Esophagus muscularis mucosa (tissue), 4 donors: Measurements from ENCODE around the gene RSRP1. TPM values are rescaled to one million over a fixed set of nuclear protein-coding genes. Genes with fewer than 3 reads are reported as not detected.

Experiments used
- DNase-seq: peaks from one replicate; pipeline ENCODE4 v3.0.0-alpha.2; 2017; ENCODE audit errors: extremely low spot score
- H3K27ac ChIP-seq, 4 donors: fragments of 200-600 bp; sonication (generic); replicated peaks in 1 of 4; 1 replicate in 3 of 4; 2 replicates in 1 of 4; pipeline ENCODE4 v1.5.1; 2016 to 2019; ENCODE audit warnings: mild to moderate bottlenecking in 1 of 4
- H3K27me3 ChIP-seq, 4 donors: fragments of 200-600 bp; sonication (generic); one replicate each; pipeline versions ENCODE4 v1.5.1 to v1.6.0; 2016 to 2019
- H3K36me3 ChIP-seq, 4 donors: fragments of 200-600 bp; sonication (generic); one replicate each; pipeline ENCODE4 v1.5.1; 2016 to 2019
- H3K4me1 ChIP-seq, 4 donors: fragments of 200-600 bp; sonication (generic); one replicate each; pipeline ENCODE4 v1.5.1; 2016 to 2019
- H3K4me3 ChIP-seq, 4 donors: fragments of 200-600 bp; sonication (generic); 1 replicate in 2 of 4; 2 replicates in 2 of 4; pipeline ENCODE4 v1.5.1; 2016 to 2019; ENCODE audit warnings: mild to moderate bottlenecking in 4 of 4, moderate library complexity in 1 of 4
- H3K9me3 ChIP-seq, 4 donors: fragments of 200-600 bp; sonication (generic); 1 replicate in 3 of 4; 2 replicates in 1 of 4; pipeline ENCODE4 v1.5.1; 2016 to 2019
- EP300 ChIP-seq: sonication (generic); formaldehyde crosslinking; IDR thresholded peaks from one replicate; pipeline ENCODE4 v1.6.1; 2017; ENCODE audit warnings: antibody characterized with exemption
- POLR2A ChIP-seq: fragments of 450-650 bp; IDR thresholded peaks from one replicate; pipeline ENCODE4 v1.6.1; 2017; ENCODE audit warnings: antibody characterized with exemption, moderate library complexity, mild to moderate bottlenecking, low read depth
- POLR2AphosphoS5 ChIP-seq, 2 donors: sonication (generic); formaldehyde crosslinking; IDR thresholded peaks; one replicate each; pipeline ENCODE4 v1.6.1; 2017; ENCODE audit warnings: antibody characterized with exemption in 2 of 2
- WGBS: methylation state at CpG from one replicate; pipeline ENCODE4 v1.1.5; 2018; 5-methylcytosine and 5-hydroxymethylcytosine counted together
- intact Hi-C: fragments of 100-400 bp; cut with DNase I; formaldehyde crosslinking; loops from one replicate; pipeline ENCODE4 v1.15.1; 2023
- total RNA-seq, 4 donors: library from RNA; depleted of rRNA; stranded (reverse); fragments of >200 nt; gene quantifications; one replicate each; pipeline versions ENCODE4 v1.1.0 to v1.2.1, GENCODE V29; 2016
- TF ChIP-seq, protein P1 (sequence below), 3 experiments: fragments of 200-600 bp in 2 of 3; fragments of 450-650 bp in 1 of 3; sonication (generic) in 2 of 3; IDR thresholded peaks; one replicate each; pipeline ENCODE4 v1.5.1; 2017 to 2019; ENCODE audit warnings: antibody characterized with exemption in 3 of 3, mild to moderate bottlenecking in 2 of 3, moderate library complexity in 1 of 3

Gene RSRP1
- total RNA-seq, 4 donors from 2014 or later = 33.7 to 75.2 (median 52.5) TPM

- 65% methylated on average over 2 of the region's 2 CpGs for WGBS
- no peaks in the 10 kb centered on the region for H3K36me3 ChIP-seq
- no peaks in the 10 kb centered on the region for H3K9me3 ChIP-seq
- intact Hi-C loops = loop anchor here (5.0 to 10.0 kb wide), 2 partner anchors 274 to 361 kb away; partner anchors contain the start of gene RUNX3
- H3K4me3 ChIP-seq = no peak overlapping the region
- peaks cover 0 to 30% (median 0%) of the 10 kb centered on the region in 4 donors for H3K27me3 ChIP-seq
- DNase-seq = no peak
- H3K4me1 ChIP-seq = peaks cover 0 to 4% (median 0%) of the 10 kb centered on the region in 4 donors
- TF ChIP-seq POLR2A (no peak), EP300 (no peak), POLR2AphosphoS5 (IDR thresholded peaks at IDR 0.05) (no peak)
- TF ChIP-seq, protein P1, sequence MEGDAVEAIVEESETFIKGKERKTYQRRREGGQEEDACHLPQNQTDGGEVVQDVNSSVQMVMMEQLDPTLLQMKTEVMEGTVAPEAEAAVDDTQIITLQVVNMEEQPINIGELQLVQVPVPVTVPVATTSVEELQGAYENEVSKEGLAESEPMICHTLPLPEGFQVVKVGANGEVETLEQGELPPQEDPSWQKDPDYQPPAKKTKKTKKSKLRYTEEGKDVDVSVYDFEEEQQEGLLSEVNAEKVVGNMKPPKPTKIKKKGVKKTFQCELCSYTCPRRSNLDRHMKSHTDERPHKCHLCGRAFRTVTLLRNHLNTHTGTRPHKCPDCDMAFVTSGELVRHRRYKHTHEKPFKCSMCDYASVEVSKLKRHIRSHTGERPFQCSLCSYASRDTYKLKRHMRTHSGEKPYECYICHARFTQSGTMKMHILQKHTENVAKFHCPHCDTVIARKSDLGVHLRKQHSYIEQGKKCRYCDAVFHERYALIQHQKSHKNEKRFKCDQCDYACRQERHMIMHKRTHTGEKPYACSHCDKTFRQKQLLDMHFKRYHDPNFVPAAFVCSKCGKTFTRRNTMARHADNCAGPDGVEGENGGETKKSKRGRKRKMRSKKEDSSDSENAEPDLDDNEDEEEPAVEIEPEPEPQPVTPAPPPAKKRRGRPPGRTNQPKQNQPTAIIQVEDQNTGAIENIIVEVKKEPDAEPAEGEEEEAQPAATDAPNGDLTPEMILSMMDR (IDR thresholded peaks at IDR 0.05) = no peak
- no peak overlapping the region for H3K27ac ChIP-seq
Measured at GRCh38 chr1:25208561-25209222, 38.6 kb downstream of the RSRP1 start.

- Histone ChIP-seq H3K9me3 (no peaks in the 10 kb centered on the region), H3K27me3 (peaks cover 0 to 30% (median 0%) of the 10 kb centered on the region in 4 donors), H3K36me3 (no peaks in the 10 kb centered on the region), H3K4me3 (no peak overlapping the region), H3K4me1 (peaks cover 0 to 4% (median 0%) of the 10 kb centered on the region in 4 donors), H3K27ac (no peak overlapping the region)
- TF ChIP-seq POLR2A = no peak
- TF ChIP-seq EP300 = no peak
- TF ChIP-seq, protein P1 (IDR thresholded peaks at IDR 0.05) = no peak
- TF ChIP-seq POLR2AphosphoS5 (IDR thresholded peaks at IDR 0.05) = no peak
- no peak for DNase-seq
- intact Hi-C loops = loop anchor here (5.0 to 10.0 kb wide), 2 partner anchors 273 to 361 kb away; partner anchors contain the start of gene RUNX3
- 65% methylated on average over 1 of the region's 1 CpG for WGBS
Measured at GRCh38 chr1:25208092-25208491, 39.2 kb downstream of the RSRP1 start.

GRCh38 chr1:25206201-25206600 is 41.1 kb downstream of the RSRP1 start:
- DNase-seq = no peak
- Histone ChIP-seq H3K27ac (no peak overlapping the region), H3K4me1 (peaks cover 0 to 4% (median 0%) of the 10 kb centered on the region in 4 donors), H3K9me3 (no peaks in the 10 kb centered on the region), H3K36me3 (no peaks in the 10 kb centered on the region), H3K4me3 (no peak overlapping the region), H3K27me3 (peaks cover 0 to 25% (median 0%) of the 10 kb centered on the region in 4 donors)
- WGBS = 93% methylated on average over 5 of the region's 5 CpGs
- intact Hi-C loops = loop anchor here (5.0 to 10.0 kb wide), 2 partner anchors 271 to 359 kb away; partner anchors contain the start of gene RUNX3
- no peak for TF ChIP-seq POLR2A
- TF ChIP-seq EP300 = no peak
- TF ChIP-seq, protein P1 (IDR thresholded peaks at IDR 0.05) = no peak
- no peak for TF ChIP-seq POLR2AphosphoS5 (IDR thresholded peaks at IDR 0.05)

DNA sequence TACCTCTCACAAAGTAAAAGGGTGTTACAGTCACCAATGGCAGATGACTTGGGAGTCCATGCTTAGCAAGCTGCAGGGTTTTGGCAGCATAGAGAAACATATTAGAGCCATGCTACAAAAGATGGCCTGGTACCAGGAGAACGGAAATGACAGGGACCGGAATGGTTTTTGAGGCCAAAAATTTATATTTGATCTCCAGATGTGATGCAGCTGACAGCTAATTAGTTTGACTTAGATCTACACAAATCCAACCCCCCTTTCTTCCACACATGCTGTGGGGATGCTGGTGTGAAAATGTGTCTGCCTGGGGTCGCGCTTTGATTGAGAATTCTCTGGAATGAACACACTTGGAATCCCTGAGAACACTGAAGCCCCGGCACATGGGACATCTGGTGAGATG is 41.5 kb downstream of the RSRP1 start:
- H3K27ac ChIP-seq = no peak overlapping the region
- H3K9me3 ChIP-seq = no peaks in the 10 kb centered on the region
- TF ChIP-seq POLR2A = no peak
- TF ChIP-seq POLR2AphosphoS5 (IDR thresholded peaks at IDR 0.05) = no peak
- TF ChIP-seq, protein P1 (IDR thresholded peaks at IDR 0.05) = no peak
- no peak for TF ChIP-seq EP300
- H3K4me3 ChIP-seq = no peak overlapping the region
- peaks cover 0 to 4% (median 0%) of the 10 kb centered on the region in 4 donors for H3K4me1 ChIP-seq
- intact Hi-C loops = loop anchor here (5.0 to 10.0 kb wide), 2 partner anchors 271 to 358 kb away; partner anchors contain the start of gene RUNX3
- WGBS = 71% methylated on average over 5 of the region's 5 CpGs
- no peaks in the 10 kb centered on the region for H3K36me3 ChIP-seq
- DNase-seq = no peak
- peaks cover 0 to 21% (median 0%) of the 10 kb centered on the region in 4 donors for H3K27me3 ChIP-seq
